Measurements from ENCODE around the gene COP1. TPM values are rescaled to one million over a fixed set of nuclear protein-coding genes. Genes with fewer than 3 reads are reported as not detected.

Gene COP1
- total RNA-seq, 4 donors from 2014 or later, result 74.1 to 104 (median 87.5) TPM

DNA sequence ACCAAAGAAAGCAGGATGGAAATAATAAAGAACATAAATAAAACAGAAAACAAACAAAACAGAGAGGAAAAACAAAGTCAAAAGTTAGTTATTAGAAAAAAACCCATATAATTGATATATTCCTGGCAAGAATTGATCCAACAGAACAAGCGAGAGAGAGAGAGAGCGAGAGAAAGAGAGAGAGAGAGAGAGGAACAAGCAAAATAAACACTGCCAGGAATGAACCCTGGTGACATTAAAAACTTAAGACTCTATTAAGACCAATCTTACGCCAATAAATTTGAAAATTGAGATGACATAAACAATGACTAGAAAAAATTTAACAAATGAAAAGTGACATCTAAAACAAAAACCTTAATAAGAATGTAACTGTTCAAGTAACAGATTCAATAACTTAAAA, 64.1 kb downstream of the COP1 start:
- no peak for DNase-seq (ENCODE audit: low spot score in 2 of 2)
- TF ChIP-seq EP300 (IDR thresholded peaks at IDR 0.05) (no peak), POLR2A (IDR thresholded peaks at IDR 0.05) (no peak)
- TF ChIP-seq, protein P1, sequence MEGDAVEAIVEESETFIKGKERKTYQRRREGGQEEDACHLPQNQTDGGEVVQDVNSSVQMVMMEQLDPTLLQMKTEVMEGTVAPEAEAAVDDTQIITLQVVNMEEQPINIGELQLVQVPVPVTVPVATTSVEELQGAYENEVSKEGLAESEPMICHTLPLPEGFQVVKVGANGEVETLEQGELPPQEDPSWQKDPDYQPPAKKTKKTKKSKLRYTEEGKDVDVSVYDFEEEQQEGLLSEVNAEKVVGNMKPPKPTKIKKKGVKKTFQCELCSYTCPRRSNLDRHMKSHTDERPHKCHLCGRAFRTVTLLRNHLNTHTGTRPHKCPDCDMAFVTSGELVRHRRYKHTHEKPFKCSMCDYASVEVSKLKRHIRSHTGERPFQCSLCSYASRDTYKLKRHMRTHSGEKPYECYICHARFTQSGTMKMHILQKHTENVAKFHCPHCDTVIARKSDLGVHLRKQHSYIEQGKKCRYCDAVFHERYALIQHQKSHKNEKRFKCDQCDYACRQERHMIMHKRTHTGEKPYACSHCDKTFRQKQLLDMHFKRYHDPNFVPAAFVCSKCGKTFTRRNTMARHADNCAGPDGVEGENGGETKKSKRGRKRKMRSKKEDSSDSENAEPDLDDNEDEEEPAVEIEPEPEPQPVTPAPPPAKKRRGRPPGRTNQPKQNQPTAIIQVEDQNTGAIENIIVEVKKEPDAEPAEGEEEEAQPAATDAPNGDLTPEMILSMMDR (IDR thresholded peaks at IDR 0.05), result no peak
- H3K9me3 ChIP-seq, result no peaks in the 10 kb centered on the region
- H3K4me1 ChIP-seq, result no peaks in the 10 kb centered on the region
- 96 to 98% methylated on average over 3 of the region's 3 CpGs for WGBS, 2 donors
- H3K36me3 ChIP-seq, result peaks cover 0 to 32% (median 0%) of the 10 kb centered on the region in 3 donors
- H3K27ac ChIP-seq, result no peak overlapping the region
- no peak overlapping the region for H3K4me3 ChIP-seq
- no peaks in the 10 kb centered on the region for H3K27me3 ChIP-seq

DNA sequence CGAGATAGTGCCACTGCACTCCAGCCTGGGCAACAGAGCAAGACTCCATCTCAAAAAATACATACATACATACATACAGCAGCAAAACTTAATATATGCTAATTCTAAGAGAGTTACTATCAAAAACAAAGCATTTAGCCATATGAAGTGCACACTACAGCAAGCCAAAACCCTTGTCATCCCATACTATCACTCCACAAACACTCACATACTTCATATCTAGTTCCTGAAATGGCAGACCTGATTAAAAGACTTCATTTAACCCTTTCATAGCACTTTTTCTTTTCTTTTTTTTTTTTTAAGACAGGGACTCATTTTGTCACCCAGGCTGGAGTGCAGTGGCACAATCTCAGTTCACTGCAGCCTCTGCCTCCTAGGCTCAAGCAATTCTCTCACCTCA, 65.6 kb downstream of the COP1 start:
- no peak overlapping the region for H3K4me3 ChIP-seq
- no peak for TF ChIP-seq EP300 (IDR thresholded peaks at IDR 0.05)
- no peak for TF ChIP-seq POLR2A (IDR thresholded peaks at IDR 0.05)
- TF ChIP-seq, protein P1 (IDR thresholded peaks at IDR 0.05), result no peak
- peaks cover 0 to 25% (median 0%) of the 10 kb centered on the region in 3 donors for H3K36me3 ChIP-seq
- H3K27me3 ChIP-seq, result no peaks in the 10 kb centered on the region
- no peaks in the 10 kb centered on the region for H3K9me3 ChIP-seq
- no peak overlapping the region for H3K27ac ChIP-seq
- H3K4me1 ChIP-seq, result no peaks in the 10 kb centered on the region
- 96 to 100% methylated on average over 1 of the region's 1 CpG for WGBS, 2 donors
- DNase-seq (ENCODE audit: low spot score in 2 of 2), result no peak

DNA sequence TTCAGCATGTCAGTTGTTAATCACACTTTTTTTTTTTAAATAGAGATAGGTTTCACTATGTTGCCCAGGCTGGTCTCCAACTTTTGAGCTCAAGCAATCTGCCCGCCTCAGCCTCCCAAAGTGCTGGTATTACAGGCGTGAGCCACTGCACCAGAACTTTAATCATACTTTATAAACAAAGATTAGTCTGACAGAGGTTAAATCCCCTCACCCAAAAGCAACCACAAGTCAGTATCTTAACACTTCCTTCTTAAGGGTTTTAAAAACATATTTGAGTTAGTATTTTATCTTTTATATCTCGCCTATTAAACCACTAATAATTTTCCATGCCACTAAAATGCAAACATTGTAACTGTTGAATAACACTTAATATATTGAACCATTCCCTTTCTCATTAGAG, 70.2 kb downstream of the COP1 start:
- Histone ChIP-seq H3K27me3 (no peaks in the 10 kb centered on the region), H3K4me1 (peaks cover 0 to 3% (median 0%) of the 10 kb centered on the region in 4 donors), H3K4me3 (no peak overlapping the region), H3K27ac (no peak overlapping the region), H3K36me3 (peaks cover 0 to 14% (median 0%) of the 10 kb centered on the region in 3 donors), H3K9me3 (no peaks in the 10 kb centered on the region)
- no peak for DNase-seq (ENCODE audit: low spot score in 2 of 2)
- WGBS, 2 donors, result 85 to 90% methylated on average over 3 of the region's 3 CpGs
- TF ChIP-seq EP300 (IDR thresholded peaks at IDR 0.05) (no peak), POLR2A (IDR thresholded peaks at IDR 0.05) (no peak)
- TF ChIP-seq, protein P1 (IDR thresholded peaks at IDR 0.05), result no peak

DNA sequence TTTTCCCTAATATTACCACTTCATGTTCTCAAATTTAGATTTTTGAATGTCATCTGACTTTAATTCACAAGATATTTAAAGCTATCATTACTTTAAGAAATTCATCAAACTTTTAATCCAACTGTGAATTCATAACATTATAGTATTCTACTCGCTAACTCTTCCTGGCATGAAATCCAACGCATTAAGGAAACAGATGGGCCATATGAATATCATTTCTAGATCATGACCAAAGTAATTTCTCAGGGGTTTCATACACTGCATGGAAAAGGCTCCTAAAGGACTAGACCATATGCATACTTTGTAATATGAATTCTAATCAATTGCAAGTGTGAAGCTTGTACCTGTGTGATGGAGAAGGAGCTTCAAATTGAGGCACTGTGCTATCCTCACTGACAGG, 72.4 kb downstream of the COP1 start:
- WGBS, 2 donors, result 69% methylated on average over 2 of the region's 2 CpGs
- TF ChIP-seq, protein P1 (IDR thresholded peaks at IDR 0.05), result no peak
- TF ChIP-seq EP300 (IDR thresholded peaks at IDR 0.05) (no peak), POLR2A (IDR thresholded peaks at IDR 0.05) (no peak)
- Histone ChIP-seq H3K36me3 (peaks cover 0 to 14% (median 0%) of the 10 kb centered on the region in 3 donors), H3K4me3 (no peak overlapping the region), H3K27me3 (no peaks in the 10 kb centered on the region), H3K4me1 (peaks cover 0 to 3% (median 0%) of the 10 kb centered on the region in 4 donors), H3K27ac (no peak overlapping the region), H3K9me3 (no peaks in the 10 kb centered on the region)
- DNase-seq (ENCODE audit: low spot score in 2 of 2), result no peak

DNA sequence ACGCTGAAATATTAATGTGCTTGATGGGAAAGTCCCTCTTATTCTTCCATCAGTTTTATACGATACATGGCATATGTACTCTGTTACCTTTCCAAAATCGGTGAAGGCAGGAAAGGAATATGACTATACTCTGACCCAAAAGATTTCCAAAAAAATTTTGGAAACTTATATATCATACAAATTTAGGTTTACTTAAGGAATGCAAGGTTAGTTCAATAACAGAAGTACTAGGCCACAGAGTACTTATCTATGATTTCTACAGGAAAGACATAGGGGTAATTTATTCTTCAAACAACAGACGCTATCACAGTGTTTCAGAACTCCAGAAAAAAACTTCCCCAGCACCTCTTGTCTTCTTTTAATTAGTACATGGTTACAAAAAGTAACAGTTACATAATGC, 84.8 kb downstream of the COP1 start:
- Histone ChIP-seq H3K9me3 (peaks cover 0 to 27% (median 6%) of the 10 kb centered on the region in 4 donors), H3K4me3 (no peak overlapping the region), H3K27ac (no peak overlapping the region), H3K4me1 (no peaks in the 10 kb centered on the region), H3K27me3 (no peaks in the 10 kb centered on the region), H3K36me3 (peaks cover 0 to 40% (median 0%) of the 10 kb centered on the region in 3 donors)
- no peak for DNase-seq (ENCODE audit: low spot score in 2 of 2)
- 97 to 98% methylated on average over 4 of the region's 4 CpGs for WGBS, 2 donors
- TF ChIP-seq POLR2A (IDR thresholded peaks at IDR 0.05), result no peak
- TF ChIP-seq, protein P1 (IDR thresholded peaks at IDR 0.05), result no peak
- TF ChIP-seq EP300 (IDR thresholded peaks at IDR 0.05), result no peak

All from tibial nerve (tissue), 4 donors.